BLaER1 (cell line): ENCODE measurements around the gene NME9.

ENCODE experiments used
- H3K27ac ChIP-seq: shearing (Covaris generic); formaldehyde crosslinking; 2 replicates; pipeline ENCODE4 v1.8.1; 2022
- H3K27me3 ChIP-seq: shearing (Covaris generic); formaldehyde crosslinking; 2 replicates; pipeline ENCODE4 v1.8.1; 2022
- H3K36me3 ChIP-seq: shearing (Covaris generic); formaldehyde crosslinking; 2 replicates; pipeline ENCODE4 v1.8.1; 2022
- H3K4me1 ChIP-seq: shearing (Covaris generic); formaldehyde crosslinking; 2 replicates; pipeline ENCODE4 v1.8.1; 2022
- H3K4me2 ChIP-seq: shearing (Covaris generic); formaldehyde crosslinking; 2 replicates; pipeline ENCODE4 v1.8.1; 2022
- H3K4me3 ChIP-seq: shearing (Covaris generic); formaldehyde crosslinking; 2 replicates; pipeline ENCODE4 v1.8.1; 2022
- H3K9ac ChIP-seq: shearing (Covaris generic); formaldehyde crosslinking; 2 replicates; pipeline ENCODE4 v1.8.1; 2022
- H3K9me3 ChIP-seq: shearing (Covaris generic); formaldehyde crosslinking; 2 replicates; pipeline ENCODE4 v1.8.1; 2022
- H4K20me1 ChIP-seq: shearing (Covaris generic); formaldehyde crosslinking; 2 replicates; pipeline ENCODE4 v1.8.1; 2022
- Cebpa-rat ChIP-seq: shearing (Covaris generic); IDR thresholded peaks from 2 replicates; pipeline ENCODE4 v1.8.1; 2022

NME9 gene

DNA sequence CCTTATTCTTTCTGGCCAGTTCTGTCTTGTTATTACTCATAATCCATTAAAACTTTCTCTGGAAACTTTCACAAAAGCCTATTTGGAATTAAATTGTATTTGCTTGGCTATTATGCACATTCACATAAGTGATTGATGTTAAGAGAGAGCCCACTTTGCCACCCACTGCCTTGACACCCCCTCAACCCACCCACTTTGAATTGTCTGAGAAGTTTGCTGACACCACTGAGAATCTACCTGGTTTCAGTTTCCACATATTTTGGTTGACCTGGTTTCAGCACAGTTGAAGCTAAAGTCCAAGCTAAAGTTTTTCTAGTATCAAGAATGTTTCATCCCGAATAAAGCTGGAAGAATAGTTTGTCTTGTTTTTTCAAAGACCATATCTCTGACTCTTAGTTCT is 71.7 kb downstream of the NME9 start:
- no peak for TF ChIP-seq Cebpa-rat
- Histone ChIP-seq H3K9ac (no peak overlapping the region), H4K20me1 (no peaks in the 10 kb centered on the region), H3K9me3 (no peaks in the 10 kb centered on the region), H3K27me3 (no peaks in the 10 kb centered on the region), H3K4me2 (no peak overlapping the region), H3K4me1 (no peaks in the 10 kb centered on the region), H3K27ac (no peak overlapping the region), H3K4me3 (no peak overlapping the region), H3K36me3 (peaks cover 9% of the 10 kb centered on the region)

GRCh38 chr3:138256022-138256421 is 73.6 kb downstream of the NME9 start:
- H3K27ac ChIP-seq = no peak overlapping the region
- H4K20me1 ChIP-seq = no peaks in the 10 kb centered on the region
- H3K4me1 ChIP-seq = no peaks in the 10 kb centered on the region
- TF ChIP-seq Cebpa-rat = no peak
- no peak overlapping the region for H3K4me2 ChIP-seq
- no peak overlapping the region for H3K4me3 ChIP-seq
- H3K9me3 ChIP-seq = no peaks in the 10 kb centered on the region
- no peaks in the 10 kb centered on the region for H3K27me3 ChIP-seq
- no peak overlapping the region for H3K9ac ChIP-seq
- H3K36me3 ChIP-seq = peaks cover 9% of the 10 kb centered on the region

DNA sequence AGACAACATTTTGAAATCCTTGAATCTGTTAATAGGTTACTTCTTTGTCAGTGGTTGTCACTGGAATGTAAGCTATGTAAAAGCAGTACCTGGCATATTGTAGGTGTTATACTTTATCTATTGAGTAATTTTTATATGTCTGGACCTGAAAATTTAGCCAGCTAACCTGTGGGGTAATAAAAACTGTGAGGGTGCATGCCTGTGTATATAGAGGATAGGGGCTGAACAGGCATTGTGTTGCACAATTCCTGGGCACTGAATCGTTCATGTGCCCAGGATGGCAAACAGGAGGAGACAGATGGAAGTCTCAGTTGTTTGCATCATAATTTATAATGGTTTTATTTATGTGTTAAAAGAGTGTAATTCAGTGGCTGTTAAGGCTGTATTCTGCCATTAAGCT is 75.4 kb downstream of the NME9 start:
- Histone ChIP-seq H3K9ac (no peak overlapping the region), H3K4me2 (no peak overlapping the region), H3K27ac (no peak overlapping the region), H3K4me1 (no peaks in the 10 kb centered on the region), H4K20me1 (no peaks in the 10 kb centered on the region), H3K4me3 (no peak overlapping the region), H3K9me3 (no peaks in the 10 kb centered on the region), H3K36me3 (peaks cover 9% of the 10 kb centered on the region), H3K27me3 (no peaks in the 10 kb centered on the region)
- no peak for TF ChIP-seq Cebpa-rat

DNA sequence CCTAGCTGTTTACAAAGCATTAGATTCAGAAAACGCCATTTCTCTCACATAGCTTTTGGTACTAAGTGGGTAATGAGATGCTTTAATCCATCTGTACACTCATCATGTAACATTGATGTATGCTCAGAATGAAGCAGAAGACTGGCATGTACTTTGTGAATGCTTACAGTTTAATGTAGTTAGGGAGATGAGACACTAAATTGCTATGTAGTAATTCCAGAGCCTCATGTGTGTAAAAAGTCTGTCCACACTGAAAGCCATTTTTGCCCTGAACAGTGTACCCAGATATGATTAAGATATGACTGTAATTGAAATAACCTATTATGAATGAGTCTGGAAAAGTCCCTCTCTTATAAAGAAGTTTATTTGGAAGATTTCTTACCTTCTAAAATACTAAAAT is 76.0 kb downstream of the NME9 start:
- Histone ChIP-seq H3K9me3 (no peaks in the 10 kb centered on the region), H4K20me1 (no peaks in the 10 kb centered on the region), H3K27ac (no peak overlapping the region), H3K4me3 (no peak overlapping the region), H3K27me3 (no peaks in the 10 kb centered on the region), H3K4me2 (no peak overlapping the region), H3K36me3 (peaks cover 10% of the 10 kb centered on the region), H3K9ac (no peak overlapping the region), H3K4me1 (no peaks in the 10 kb centered on the region)
- no peak for TF ChIP-seq Cebpa-rat
